ENCODE data around the gene MLLT10. TPM values are rescaled to one million over a fixed set of nuclear protein-coding genes. Genes with fewer than 3 reads are reported as not detected.

MLLT10 gene
- total and polyA plus RNA-seq, 9 of the 15 experiments (the other 6 are each of a cell fraction or from before 2014, with no cell fraction given): 18.8 to 81.4 (median 64.2) TPM

DNA sequence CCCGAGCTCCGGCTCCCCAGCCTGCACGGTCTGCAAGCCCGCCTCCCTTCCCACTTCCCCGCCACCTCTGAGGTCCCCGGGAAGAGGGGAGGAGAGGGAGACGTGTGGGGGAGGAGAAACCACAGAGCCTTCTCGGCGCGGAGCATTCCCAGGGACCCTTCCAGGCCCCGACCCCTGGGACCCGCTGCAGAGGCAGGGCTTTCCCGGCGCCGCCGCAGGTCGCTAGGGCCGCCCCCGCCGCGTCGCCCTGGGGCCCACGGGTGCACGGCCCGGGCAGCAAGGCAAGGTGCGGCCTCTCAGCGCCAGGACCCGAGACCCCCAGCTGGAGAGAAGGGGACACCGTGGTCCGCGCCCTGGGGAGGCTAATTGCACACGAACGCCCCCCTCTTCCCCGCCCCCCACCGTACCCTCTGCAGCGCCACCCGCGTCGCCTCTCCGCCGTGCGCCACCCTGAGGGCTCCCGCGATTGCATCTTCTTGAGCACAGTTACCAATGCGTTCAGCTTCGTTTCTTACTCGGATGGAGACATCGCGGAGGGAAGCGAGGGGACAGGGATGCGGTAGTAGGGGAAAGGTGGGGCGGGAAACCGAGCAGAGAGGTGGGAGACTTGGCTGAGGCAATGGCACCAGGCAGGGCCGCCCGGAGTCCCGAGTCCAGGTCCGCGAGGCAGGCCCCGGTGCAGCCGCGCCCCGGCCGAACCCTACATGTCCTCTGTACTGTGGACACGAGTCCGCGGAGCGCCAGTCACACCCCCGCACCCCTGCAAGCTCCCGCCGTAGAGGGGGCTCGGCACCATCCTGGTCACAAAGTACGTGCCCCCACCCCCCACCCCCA lies 37.5 kb upstream of the MLLT10 start (continued):
- TF ChIP-seq, protein P1, sequence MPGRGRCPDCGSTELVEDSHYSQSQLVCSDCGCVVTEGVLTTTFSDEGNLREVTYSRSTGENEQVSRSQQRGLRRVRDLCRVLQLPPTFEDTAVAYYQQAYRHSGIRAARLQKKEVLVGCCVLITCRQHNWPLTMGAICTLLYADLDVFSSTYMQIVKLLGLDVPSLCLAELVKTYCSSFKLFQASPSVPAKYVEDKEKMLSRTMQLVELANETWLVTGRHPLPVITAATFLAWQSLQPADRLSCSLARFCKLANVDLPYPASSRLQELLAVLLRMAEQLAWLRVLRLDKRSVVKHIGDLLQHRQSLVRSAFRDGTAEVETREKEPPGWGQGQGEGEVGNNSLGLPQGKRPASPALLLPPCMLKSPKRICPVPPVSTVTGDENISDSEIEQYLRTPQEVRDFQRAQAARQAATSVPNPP (IDR thresholded peaks at IDR 0.05; ENCODE audit: borderline replicate concordance, insufficient read depth, insufficient read length): no peak
- TF ChIP-seq KAT8 (IDR thresholded peaks at IDR 0.05; ENCODE audit: low read depth): no peak
- TF ChIP-seq, protein P2, sequence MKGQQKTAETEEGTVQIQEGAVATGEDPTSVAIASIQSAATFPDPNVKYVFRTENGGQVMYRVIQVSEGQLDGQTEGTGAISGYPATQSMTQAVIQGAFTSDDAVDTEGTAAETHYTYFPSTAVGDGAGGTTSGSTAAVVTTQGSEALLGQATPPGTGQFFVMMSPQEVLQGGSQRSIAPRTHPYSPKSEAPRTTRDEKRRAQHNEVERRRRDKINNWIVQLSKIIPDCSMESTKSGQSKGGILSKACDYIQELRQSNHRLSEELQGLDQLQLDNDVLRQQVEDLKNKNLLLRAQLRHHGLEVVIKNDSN (CRISPR knock-in tag; IDR thresholded peaks at IDR 0.05): no peak
- TF ChIP-seq MAFG (tag; conservative IDR thresholded peaks at IDR 0.05): no peak
- TF ChIP-seq ZNF766 (CRISPR knock-in tag; conservative IDR thresholded peaks at IDR 0.05): no peak
- TF ChIP-seq, protein P3, sequence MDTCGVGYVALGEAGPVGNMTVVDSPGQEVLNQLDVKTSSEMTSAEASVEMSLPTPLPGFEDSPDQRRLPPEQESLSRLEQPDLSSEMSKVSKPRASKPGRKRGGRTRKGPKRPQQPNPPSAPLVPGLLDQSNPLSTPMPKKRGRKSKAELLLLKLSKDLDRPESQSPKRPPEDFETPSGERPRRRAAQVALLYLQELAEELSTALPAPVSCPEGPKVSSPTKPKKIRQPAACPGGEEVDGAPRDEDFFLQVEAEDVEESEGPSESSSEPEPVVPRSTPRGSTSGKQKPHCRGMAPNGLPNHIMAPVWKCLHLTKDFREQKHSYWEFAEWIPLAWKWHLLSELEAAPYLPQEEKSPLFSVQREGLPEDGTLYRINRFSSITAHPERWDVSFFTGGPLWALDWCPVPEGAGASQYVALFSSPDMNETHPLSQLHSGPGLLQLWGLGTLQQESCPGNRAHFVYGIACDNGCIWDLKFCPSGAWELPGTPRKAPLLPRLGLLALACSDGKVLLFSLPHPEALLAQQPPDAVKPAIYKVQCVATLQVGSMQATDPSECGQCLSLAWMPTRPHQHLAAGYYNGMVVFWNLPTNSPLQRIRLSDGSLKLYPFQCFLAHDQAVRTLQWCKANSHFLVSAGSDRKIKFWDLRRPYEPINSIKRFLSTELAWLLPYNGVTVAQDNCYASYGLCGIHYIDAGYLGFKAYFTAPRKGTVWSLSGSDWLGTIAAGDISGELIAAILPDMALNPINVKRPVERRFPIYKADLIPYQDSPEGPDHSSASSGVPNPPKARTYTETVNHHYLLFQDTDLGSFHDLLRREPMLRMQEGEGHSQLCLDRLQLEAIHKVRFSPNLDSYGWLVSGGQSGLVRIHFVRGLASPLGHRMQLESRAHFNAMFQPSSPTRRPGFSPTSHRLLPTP (IDR thresholded peaks at IDR 0.05; ENCODE audit: borderline replicate concordance, extremely low read depth, insufficient read length): no peak
- TF ChIP-seq, protein P4, sequence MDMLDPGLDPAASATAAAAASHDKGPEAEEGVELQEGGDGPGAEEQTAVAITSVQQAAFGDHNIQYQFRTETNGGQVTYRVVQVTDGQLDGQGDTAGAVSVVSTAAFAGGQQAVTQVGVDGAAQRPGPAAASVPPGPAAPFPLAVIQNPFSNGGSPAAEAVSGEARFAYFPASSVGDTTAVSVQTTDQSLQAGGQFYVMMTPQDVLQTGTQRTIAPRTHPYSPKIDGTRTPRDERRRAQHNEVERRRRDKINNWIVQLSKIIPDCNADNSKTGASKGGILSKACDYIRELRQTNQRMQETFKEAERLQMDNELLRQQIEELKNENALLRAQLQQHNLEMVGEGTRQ (CRISPR knock-in tag; IDR thresholded peaks at IDR 0.05): no peak
- TF ChIP-seq ZC3H11A (IDR thresholded peaks at IDR 0.05; ENCODE audit: low read depth, low read length): no peak
- TF ChIP-seq, protein P5, sequence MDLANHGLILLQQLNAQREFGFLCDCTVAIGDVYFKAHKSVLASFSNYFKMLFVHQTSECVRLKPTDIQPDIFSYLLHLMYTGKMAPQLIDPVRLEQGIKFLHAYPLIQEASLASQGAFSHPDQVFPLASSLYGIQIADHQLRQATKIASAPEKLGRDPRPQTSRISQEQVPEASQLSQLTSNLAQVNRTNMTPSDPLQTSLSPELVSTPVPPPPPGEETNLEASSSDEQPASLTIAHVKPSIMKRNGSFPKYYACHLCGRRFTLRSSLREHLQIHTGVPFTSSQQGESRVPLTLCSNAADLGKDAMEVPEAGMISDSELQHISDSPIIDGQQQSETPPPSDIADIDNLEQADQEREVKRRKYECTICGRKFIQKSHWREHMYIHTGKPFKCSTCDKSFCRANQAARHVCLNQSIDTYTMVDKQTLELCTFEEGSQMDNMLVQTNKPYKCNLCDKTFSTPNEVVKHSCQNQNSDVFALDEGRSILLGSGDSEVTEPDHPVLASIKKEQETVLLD (IDR thresholded peaks at IDR 0.05): peak; percentile 55; the same call in 1 of the 2 replicates
- no peak for TF ChIP-seq ZNF408 (CRISPR knock-in tag; IDR thresholded peaks at IDR 0.05; ENCODE audit: low read depth)
- no peak for TF ChIP-seq ASH1L (IDR thresholded peaks at IDR 0.05; ENCODE audit: borderline replicate concordance, low read depth, partially characterized antibody)
- TF ChIP-seq, protein P6, sequence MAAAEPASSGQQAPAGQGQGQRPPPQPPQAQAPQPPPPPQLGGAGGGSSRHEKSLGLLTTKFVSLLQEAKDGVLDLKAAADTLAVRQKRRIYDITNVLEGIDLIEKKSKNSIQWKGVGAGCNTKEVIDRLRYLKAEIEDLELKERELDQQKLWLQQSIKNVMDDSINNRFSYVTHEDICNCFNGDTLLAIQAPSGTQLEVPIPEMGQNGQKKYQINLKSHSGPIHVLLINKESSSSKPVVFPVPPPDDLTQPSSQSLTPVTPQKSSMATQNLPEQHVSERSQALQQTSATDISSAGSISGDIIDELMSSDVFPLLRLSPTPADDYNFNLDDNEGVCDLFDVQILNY (CRISPR knock-in tag; IDR thresholded peaks at IDR 0.05): no peak
- TF ChIP-seq FOXA1 (IDR thresholded peaks at IDR 0.05; ENCODE audit: borderline replicate concordance): no peak
- no peak for TF ChIP-seq MAFF (IDR thresholded peaks at IDR 0.05; ENCODE audit: low read length)
- no peak for TF ChIP-seq SIRT6 (IDR thresholded peaks at IDR 0.05; ENCODE audit: low read depth, low read length)
- no peak for TF ChIP-seq LARP7 (IDR thresholded peaks at IDR 0.05)
- peak; percentile 59 for TF ChIP-seq GATA2 (CRISPR knock-in tag; IDR thresholded peaks at IDR 0.05)
